HG02938 (cell line): ENCODE data around the gene STAT3.
"Not testable (repeated sequence)": the region's sequence is repeated elsewhere in the genome, so short reads cannot be mapped to it uniquely, and the experiment has no call there.

ENCODE experiments used
- ATAC-seq: cut with Tn5 transposase; IDR thresholded peaks from one replicate; pipeline ENCODE4 v1.9.1; 2021; ENCODE audit warnings: mild to moderate bottlenecking, moderate library complexity; ENCODE audit not compliant: unreplicated experiment

STAT3 gene

GRCh38 chr17:42386777-42387657 lies 1.2 kb downstream of the STAT3 start:
- ATAC-seq: no peak

- ATAC-seq: no peak
Measured at GRCh38 chr17:42381898-42382297, 6.3 kb downstream of the STAT3 start.

- no peak for ATAC-seq
Measured at GRCh38 chr17:42380935-42381334, 7.3 kb downstream of the STAT3 start.

GRCh38 chr17:42378959-42379594 lies 9.2 kb downstream of the STAT3 start:
- ATAC-seq: no peak

GRCh38 chr17:42378359-42378958 lies 9.8 kb downstream of the STAT3 start:
- no peak for ATAC-seq

- no peak for ATAC-seq
Measured at GRCh38 chr17:42373896-42374295, 14.3 kb downstream of the STAT3 start.

- ATAC-seq: no peak
Measured at GRCh38 chr17:42372142-42372541, 16.1 kb downstream of the STAT3 start.

- ATAC-seq: not testable (repeated sequence)
Measured at GRCh38 chr17:42368797-42369561, 19.3 kb downstream of the STAT3 start.

- not testable (repeated sequence) for ATAC-seq
Measured at GRCh38 chr17:42368310-42368709, 19.9 kb downstream of the STAT3 start.

- ATAC-seq: not testable (repeated sequence)
Measured at GRCh38 chr17:42366176-42367023, 21.8 kb downstream of the STAT3 start.

GRCh38 chr17:42365136-42365535 lies 23.1 kb downstream of the STAT3 start:
- ATAC-seq: no peak

- no peak for ATAC-seq
Measured at GRCh38 chr17:42363767-42364585, 24.3 kb downstream of the STAT3 start.

- ATAC-seq: no peak
Measured at GRCh38 chr17:42363231-42363630, 25.0 kb downstream of the STAT3 start.

GRCh38 chr17:42362245-42362961 lies 25.8 kb downstream of the STAT3 start:
- ATAC-seq: no peak

GRCh38 chr17:42361781-42362186 lies 26.5 kb downstream of the STAT3 start:
- no peak for ATAC-seq

GRCh38 chr17:42360388-42360787 lies 27.9 kb downstream of the STAT3 start:
- not testable (repeated sequence) for ATAC-seq

- ATAC-seq: no peak
Measured at GRCh38 chr17:42359133-42359532, 29.1 kb downstream of the STAT3 start.

GRCh38 chr17:42358434-42358833 lies 29.8 kb downstream of the STAT3 start:
- no peak for ATAC-seq
